NCI-H1694 (cell line): ENCODE results near the gene SH2D6.
"Not testable (repeated sequence)": the region's sequence is repeated elsewhere in the genome, so short reads cannot be mapped to it uniquely, and the experiment has no call there.

Experiments used
- DNase-seq: peaks from one replicate; lab custom pipeline; 2025; lab: John Stamatoyannopoulos, UW

SH2D6 gene

DNA sequence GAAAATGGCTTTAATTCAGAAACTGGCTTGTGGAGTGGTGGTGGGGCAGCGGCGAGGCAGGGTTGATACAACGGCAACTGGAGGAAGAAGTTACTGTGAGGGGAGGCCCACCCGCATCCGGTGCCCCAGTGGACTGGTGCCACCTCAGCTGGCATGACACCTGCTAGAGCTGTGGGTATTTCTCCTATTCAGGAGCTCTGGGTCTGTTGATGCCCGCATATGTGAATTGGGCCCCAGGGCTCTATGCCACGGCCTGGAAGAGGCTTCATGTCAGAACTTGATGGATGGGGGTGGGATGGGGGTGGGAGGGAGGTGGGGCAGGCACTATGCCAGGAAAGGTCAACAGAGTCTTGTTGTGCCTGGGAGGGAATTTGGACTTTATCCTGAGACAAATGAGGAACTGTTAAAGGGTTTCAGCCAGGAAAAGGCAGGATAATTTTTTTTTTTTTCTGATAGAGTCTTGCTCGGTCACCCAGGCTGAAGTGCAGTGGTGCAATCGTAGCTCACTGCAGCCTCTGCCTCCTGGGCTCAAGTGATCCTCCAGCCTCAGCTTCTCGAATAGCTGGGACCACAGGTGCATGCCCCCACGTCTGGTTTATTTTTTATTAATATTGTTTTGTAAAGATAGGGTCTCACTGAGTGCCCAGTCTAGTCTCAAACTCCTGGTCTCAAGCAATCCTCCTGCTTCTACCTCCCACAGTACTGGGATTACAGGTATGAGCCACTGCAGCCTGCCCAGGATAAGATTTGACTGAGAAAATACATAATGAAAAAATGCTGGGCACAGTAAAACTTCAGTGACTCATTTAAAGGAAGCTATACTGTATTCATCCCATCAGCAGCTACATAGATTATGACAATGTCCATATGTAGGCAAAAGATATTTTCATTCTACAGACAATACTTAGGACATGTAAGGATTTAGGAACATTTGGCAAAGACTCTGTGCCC, 52.6 kb downstream of the SH2D6 start:
- DNase-seq, result no peak

- DNase-seq, result no peak
These were observed 53.7 kb downstream of the SH2D6 start for GRCh38 chr2:85472261-85472660.

- DNase-seq, result no peak
These were observed 57.4 kb downstream of the SH2D6 start for GRCh38 chr2:85475799-85476490.

- DNase-seq, result no peak
These were observed 58.1 kb downstream of the SH2D6 start for GRCh38 chr2:85476624-85477023.

DNA sequence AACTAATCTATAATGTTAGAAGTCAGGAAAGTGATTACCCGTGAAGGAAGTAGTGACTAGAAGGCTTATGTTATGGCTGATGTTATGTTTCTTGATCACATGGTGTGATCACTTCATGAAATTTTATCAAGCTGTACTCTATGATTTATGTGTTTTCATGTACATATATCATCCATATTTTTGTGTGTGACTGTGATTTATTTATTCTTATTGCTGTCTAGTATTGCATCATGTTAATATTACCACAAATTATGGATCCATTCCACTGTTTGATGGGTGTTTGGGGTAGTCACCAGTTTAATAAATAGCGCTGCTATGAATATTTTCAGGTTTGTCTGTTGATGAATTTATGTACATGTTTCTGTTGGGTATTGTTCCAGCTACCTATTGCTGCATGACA, 59.4 kb downstream of the SH2D6 start:
- DNase-seq, result no peak

DNA sequence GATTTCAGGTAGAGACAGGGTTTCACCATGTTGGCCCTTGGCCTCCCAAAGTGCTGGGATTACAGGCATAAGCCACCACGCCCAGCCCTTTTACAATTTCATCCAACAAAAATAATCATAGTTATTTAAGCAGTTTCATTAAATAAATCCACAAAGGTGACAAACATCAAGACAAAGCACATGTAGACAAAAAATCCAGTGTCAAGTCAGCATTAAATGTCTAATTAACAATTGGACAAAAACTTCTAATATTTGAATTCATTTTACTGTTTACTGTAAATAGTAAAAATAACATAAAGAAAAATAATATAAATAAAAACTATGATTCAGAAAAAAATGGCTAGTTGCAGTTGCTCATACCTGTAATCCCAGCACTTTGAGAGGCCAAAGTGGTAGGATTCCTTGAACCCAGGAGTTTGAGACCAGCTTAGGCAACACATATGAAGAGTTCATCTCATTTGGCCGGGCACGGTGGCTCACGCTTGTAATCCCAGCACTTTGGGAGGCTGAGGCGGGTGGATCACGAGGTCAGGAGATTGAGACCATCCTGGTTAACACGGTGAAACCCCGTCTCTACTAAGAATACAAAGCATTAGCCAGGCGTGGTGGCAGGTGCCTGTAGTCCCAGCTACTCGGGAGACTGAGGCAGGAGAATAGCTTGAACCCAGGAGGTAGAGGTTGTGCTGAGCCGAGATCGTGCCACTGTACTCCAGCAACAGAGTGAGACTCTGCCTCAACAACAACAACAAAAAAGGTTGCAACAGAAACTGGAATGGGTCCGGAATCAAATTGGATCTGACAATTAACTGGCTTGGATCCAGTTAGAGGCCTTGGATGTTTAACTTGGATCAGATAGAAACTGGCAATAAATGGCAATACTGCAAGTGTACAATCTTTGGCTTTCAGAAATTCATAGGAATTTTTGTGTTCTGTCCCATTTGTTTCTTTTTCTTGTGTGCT, 63.6 kb downstream of the SH2D6 start:
- no peak for DNase-seq

GRCh38 chr2:85484615-85485014, 66.1 kb downstream of the SH2D6 start:
- not testable (repeated sequence) for DNase-seq

DNA sequence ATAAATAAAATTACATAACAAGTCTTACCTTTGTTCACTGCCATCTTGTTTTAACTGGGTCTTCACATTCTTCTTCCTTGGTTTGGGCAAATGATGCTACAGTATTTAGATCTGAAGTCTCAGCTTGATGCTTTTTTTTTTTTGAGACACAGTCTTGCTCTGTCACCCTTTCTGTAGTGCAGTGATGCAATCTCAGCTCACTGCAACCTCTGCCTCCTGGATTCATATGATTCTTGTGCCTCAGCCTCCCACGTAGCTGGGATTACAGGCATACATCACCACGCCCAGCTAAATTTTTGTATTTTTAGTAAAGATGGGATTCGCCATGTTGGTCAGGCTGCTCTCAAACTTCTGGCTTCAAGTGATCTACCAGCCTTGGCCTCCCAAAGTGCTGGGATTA, 67.3 kb downstream of the SH2D6 start:
- DNase-seq, result no peak
